Esophagus (tissue), 2 donors: ENCODE results near the gene ENPP5. TPM values are rescaled to one million over a fixed set of nuclear protein-coding genes. Genes with fewer than 3 reads are reported as not detected.

Experiments
- H3K27ac ChIP-seq, 2 donors: one replicate each; pipeline ENCODE4 v1.5.1; 2013; ENCODE audit warnings: low read depth in 2 of 2, mild to moderate bottlenecking in 2 of 2, inconsistent platforms in 1 of 2, low read length in 1 of 2, moderate library complexity in 1 of 2
- H3K27me3 ChIP-seq, 2 donors: one replicate each; pipeline ENCODE4 v1.6.1; 2013; ENCODE audit warnings: low read length in 2 of 2, control low read depth in 1 of 2, mild to moderate bottlenecking in 1 of 2; ENCODE audit not compliant: insufficient read depth in 2 of 2, control insufficient read depth in 1 of 2
- H3K36me3 ChIP-seq, 2 donors: one replicate each; pipeline ENCODE4 v1.6.1; 2013; ENCODE audit warnings: low read length in 1 of 2; ENCODE audit not compliant: control insufficient read depth in 2 of 2, insufficient read depth in 2 of 2
- H3K4me1 ChIP-seq, 2 donors: one replicate each; pipeline ENCODE4 v1.6.1; 2013; ENCODE audit warnings: low read length in 1 of 2; ENCODE audit not compliant: control insufficient read depth in 2 of 2, insufficient read depth in 2 of 2
- H3K4me3 ChIP-seq, 2 donors: one replicate each; pipeline ENCODE4 v1.5.1; 2013; ENCODE audit warnings: low read length in 2 of 2, mild to moderate bottlenecking in 2 of 2, low read depth in 1 of 2, moderate library complexity in 1 of 2
- H3K9me3 ChIP-seq, 2 donors: one replicate each; pipeline ENCODE4 v1.6.1; 2013; ENCODE audit warnings: mild to moderate bottlenecking in 2 of 2, low read depth in 1 of 2, low read length in 1 of 2, moderate library complexity in 1 of 2; ENCODE audit not compliant: control insufficient read depth in 2 of 2, insufficient read depth in 1 of 2
- WGBS, 2 donors: extraction: QIAGEN DNeasy Blood & Tissue Kit; methylation state at CpG; one replicate each; pipeline ENCODE4 v1.1.7; 2013; 5-methylcytosine and 5-hydroxymethylcytosine counted together
- polyA plus RNA-seq, 2 donors: library from polyadenylated mRNA; stranded (reverse); fragments of 200-250 nt; gene quantifications; one replicate each; pipeline ENCODE4 v1.2.3, GENCODE V29; 2013
- donor health status: healthy with polysubstance abuse.
- donor health status: Bipolar disorder and iron deficiency.

Gene ENPP5
- polyA plus RNA-seq, 2 donors, result 0.27 to 0.35 TPM

DNA sequence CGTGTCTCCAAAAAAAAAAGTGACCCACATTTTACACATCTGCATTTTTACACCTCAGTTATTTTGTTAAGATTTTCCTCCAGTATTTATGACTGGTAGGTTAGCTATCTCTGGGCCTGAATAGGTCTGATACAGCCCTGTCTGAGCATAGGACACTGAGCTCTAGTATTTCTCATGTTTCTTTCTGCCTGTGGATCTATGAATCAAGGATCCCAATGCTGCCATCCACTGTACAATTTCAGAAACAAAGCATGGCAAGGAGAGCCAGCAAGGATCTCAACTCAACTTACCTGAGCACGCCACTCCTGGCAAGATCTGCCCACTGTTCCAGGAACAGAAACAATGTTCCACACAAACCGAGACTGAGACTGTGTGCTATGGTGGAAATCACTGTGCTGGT, 36.4 kb upstream of the ENPP5 start:
- Histone ChIP-seq H3K4me3 (no peak overlapping the region), H3K36me3 (no peaks in the 10 kb centered on the region), H3K9me3 (peaks cover 0 to 3% of the 10 kb centered on the region in 2 donors), H3K4me1 (no peaks in the 10 kb centered on the region), H3K27ac (no peak overlapping the region), H3K27me3 (no peaks in the 10 kb centered on the region)
- 83 to 86% methylated on average over 3 of the region's 3 CpGs for WGBS, 2 donors

DNA sequence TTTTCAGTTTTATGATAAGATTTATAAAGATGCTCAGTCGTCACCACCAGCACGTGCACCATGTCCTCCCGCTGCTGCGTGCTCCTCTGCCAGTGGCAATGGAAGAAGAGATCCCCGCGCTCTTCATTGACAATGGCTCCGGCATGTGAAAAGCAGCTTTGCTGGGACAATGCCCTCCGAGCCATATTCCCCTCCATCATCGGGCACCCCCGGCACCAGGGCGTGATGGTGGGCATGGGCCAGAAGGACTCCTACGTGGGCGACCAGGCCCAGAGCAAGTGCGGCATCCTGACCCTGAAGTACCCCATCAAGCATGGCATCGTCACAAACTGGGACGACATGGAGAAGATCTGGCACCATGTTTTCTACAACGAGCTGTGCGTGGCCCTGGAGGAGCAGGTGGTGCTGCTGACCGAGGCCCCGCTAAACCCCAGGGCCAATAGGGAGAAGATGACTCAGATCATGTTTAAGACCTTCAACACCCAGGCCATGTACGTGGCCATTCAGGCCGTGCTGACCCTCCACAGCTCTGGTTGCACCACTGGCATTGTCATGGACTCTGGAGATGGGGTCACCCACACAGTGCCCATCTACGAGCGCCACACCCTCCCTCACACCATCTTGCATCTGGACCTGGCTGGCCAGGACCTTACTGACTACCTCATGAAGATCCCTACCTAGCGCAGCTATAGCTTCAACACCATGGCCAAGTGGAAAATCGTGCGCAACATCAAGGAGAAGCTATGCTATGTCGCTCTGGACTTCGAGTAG, 34.3 kb upstream of the ENPP5 start:
- Histone ChIP-seq H3K27me3 (no peaks in the 10 kb centered on the region), H3K9me3 (peaks cover 0 to 3% of the 10 kb centered on the region in 2 donors), H3K4me3 (no peak overlapping the region), H3K4me1 (no peaks in the 10 kb centered on the region), H3K27ac (no peak overlapping the region), H3K36me3 (no peaks in the 10 kb centered on the region)
- 95% methylated on average over 29 of the region's 29 CpGs for whole genome bisulfite sequencing, 2 donors

DNA sequence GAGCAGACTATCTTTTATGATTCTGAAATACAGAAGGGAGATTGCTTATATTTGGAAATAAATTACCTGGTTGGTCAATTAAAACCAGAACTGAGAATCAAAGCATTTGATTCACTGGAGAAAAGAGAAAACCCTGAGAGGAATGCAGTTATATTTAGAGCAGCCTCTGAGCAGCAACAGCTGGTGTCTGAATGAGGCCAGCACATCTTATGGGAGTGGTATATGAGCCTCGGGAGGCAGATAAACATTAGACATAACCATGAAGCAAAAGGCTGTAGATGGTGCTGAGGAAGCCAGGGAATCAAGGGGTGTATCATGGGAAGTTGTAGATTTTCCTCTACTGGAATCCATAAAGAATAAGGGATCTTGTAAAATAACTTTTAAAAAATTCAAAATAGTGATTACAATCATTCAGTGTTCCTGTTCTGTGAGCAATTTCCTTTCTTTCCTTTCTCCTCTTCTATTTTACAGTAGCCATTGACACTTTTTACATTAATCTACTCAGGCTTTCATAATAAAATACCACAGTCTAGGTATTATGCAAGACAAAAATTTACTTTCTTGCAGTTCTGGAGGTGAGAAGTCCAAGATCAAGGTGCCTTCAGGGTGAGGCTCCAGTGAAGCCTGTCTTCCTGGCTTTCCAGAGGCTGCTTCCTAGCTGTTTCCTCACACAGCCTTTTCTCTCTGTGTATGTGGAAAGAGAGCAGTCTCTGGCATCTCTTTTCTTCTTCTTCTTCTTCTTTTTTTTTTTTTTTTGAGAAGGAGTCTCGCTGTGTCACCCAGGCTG, 32.8 kb upstream of the ENPP5 start:
- 51 to 71% methylated on average over 2 of the region's 2 CpGs for WGBS, 2 donors
- no peaks in the 10 kb centered on the region for H3K4me1 ChIP-seq
- no peaks in the 10 kb centered on the region for H3K27me3 ChIP-seq
- H3K36me3 ChIP-seq, result no peaks in the 10 kb centered on the region
- H3K27ac ChIP-seq, result no peak overlapping the region
- no peak overlapping the region for H3K4me3 ChIP-seq
- H3K9me3 ChIP-seq, result peaks cover 0 to 3% of the 10 kb centered on the region in 2 donors

DNA sequence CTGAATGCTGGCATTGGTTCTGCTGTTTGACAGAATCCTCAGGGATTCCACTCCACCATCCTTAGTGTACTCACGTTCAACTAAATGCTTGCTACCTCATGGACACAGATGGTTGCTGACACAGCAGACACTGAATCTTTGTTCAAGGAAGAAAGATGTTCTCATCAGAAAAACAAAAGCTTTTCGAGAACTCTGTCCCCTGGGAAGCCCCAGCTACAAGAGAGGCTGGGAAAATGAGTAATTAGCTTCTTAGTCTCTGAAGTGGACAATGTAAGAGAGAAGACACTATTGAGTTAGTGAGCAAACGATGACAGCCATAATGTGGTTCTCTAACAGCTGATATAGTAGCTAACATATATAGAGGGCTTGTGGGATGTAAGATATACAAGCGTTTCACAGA, 30.9 kb upstream of the ENPP5 start:
- H3K4me3 ChIP-seq, result no peak overlapping the region
- no peaks in the 10 kb centered on the region for H3K27me3 ChIP-seq
- H3K36me3 ChIP-seq, result no peaks in the 10 kb centered on the region
- no peak overlapping the region for H3K27ac ChIP-seq
- WGBS, 2 donors, result 77 to 81% methylated on average over 4 of the region's 4 CpGs
- peaks cover 0 to 3% of the 10 kb centered on the region in 2 donors for H3K9me3 ChIP-seq
- H3K4me1 ChIP-seq, result no peaks in the 10 kb centered on the region

DNA sequence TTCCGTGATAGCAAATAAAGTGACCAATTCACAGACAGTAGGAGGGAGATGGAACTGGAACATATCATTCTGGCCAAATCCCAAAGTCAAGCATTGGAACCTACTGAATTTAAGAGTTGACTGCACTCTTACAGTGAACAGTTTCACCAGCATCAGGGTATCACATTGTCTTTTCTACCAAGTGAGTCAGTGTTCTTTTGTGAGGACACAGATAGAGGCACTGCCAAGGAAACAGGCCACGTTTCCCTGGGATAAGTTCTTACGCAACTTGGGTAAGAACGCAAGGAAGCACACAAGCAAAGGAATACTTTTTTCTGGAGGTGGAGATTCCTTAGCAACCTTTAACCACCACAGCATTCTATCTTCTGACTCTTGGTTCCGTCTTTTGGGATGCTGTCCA, 28.6 kb upstream of the ENPP5 start:
- no peaks in the 10 kb centered on the region for H3K36me3 ChIP-seq
- WGBS, 2 donors, result 79 to 85% methylated on average over 5 of the region's 5 CpGs
- H3K27me3 ChIP-seq, result no peaks in the 10 kb centered on the region
- H3K27ac ChIP-seq, result no peak overlapping the region
- H3K9me3 ChIP-seq, result no peaks in the 10 kb centered on the region
- H3K4me1 ChIP-seq, result no peaks in the 10 kb centered on the region
- no peak overlapping the region for H3K4me3 ChIP-seq

DNA sequence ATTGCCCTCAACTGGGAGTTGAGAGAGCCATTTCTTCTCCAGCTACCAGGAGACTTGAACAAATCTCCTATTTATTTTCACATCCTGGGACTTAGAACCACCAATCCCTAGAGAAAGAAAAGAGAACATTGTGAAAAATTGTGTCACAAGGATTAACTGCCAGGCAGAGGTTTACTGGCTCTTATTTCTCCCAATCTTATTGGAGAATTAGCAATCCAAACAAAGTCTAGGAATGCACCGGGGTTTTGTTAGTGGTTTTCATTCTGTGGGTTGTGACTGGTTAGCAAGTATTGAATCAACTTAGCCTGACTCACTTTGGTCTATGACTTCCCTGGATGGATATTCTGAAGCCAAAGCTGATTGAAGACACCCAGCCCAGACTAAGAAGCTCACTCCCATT, 21.2 kb upstream of the ENPP5 start:
- no peak overlapping the region for H3K4me3 ChIP-seq
- no peaks in the 10 kb centered on the region for H3K4me1 ChIP-seq
- peaks cover 0 to 2% of the 10 kb centered on the region in 2 donors for H3K27me3 ChIP-seq
- WGBS, 2 donors, result 39 to 50% methylated on average over 1 of the region's 1 CpG
- no peaks in the 10 kb centered on the region for H3K36me3 ChIP-seq
- H3K27ac ChIP-seq, result no peak overlapping the region
- no peaks in the 10 kb centered on the region for H3K9me3 ChIP-seq

DNA sequence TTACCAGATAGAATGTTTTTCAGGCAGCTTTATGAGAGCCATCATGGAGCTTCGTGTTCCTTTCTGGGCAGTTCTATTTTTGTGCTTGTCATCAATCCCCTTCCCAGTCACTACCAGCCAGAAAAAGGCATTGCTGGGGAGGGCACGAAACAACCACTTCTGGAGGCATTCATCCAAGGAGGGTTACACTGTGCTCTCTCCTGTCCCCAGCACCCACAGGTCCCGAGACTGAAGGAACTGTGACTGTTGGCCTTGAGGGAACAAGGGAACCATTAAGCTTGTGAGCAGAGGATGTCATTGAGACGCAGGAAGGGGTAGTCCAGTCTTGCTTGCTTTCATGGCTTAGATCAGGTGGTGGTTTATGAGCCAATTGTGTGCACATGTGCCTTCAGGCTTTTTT, 20.1 kb upstream of the ENPP5 start:
- Histone ChIP-seq H3K27ac (no peak overlapping the region), H3K4me3 (no peak overlapping the region), H3K27me3 (peaks cover 0 to 2% of the 10 kb centered on the region in 2 donors), H3K36me3 (no peaks in the 10 kb centered on the region), H3K4me1 (no peaks in the 10 kb centered on the region), H3K9me3 (no peaks in the 10 kb centered on the region)
- WGBS, 2 donors, result 83 to 89% methylated on average over 4 of the region's 4 CpGs

DNA sequence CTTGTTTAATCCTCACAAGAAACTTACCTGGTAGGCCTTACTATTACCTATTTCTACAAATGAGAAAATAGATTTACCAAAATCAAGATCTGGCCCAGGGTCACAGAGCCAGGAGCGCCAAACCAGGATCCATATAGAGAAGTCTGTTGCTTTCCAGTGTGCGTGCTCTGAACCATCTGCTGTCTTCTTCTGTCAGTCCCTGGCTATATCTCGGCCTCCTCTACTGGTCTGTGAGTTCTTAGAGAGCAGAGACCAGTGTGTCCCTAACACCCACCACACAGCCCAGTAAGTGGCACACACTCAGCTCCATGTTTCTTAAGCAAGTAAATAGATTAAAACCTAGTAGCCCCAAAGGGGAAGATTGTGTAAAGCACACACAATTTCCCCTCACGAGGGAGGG, 18.9 kb upstream of the ENPP5 start:
- H3K9me3 ChIP-seq, result no peaks in the 10 kb centered on the region
- no peak overlapping the region for H3K27ac ChIP-seq
- 94% methylated on average over 4 of the region's 4 CpGs for WGBS, 2 donors
- H3K4me1 ChIP-seq, result no peaks in the 10 kb centered on the region
- H3K27me3 ChIP-seq, result peaks cover 0 to 2% of the 10 kb centered on the region in 2 donors
- no peak overlapping the region for H3K4me3 ChIP-seq
- no peaks in the 10 kb centered on the region for H3K36me3 ChIP-seq

DNA sequence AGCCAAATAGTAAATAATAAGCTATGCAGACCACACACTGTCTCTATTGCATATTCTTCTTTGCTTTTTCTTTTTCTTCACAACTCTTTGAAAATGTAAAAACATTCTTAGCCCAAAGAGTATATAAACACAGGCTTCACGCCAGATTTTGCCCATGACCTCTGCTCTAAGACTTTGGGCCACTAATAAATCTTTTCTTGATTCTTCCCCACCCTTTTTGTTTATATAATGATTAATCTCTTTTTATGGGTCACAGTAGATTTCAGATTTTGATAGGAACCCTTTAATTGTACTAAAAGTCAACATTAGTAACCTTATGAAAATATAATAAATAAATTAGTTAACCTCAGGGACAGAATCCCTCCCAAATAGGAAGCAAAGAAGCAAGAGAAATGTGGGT, 15.8 kb upstream of the ENPP5 start:
- WGBS, 2 donors, result 62 to 74% methylated on average over 1 of the region's 1 CpG
- Histone ChIP-seq H3K27me3 (peaks cover 0 to 2% of the 10 kb centered on the region in 2 donors), H3K27ac (no peak overlapping the region), H3K4me1 (no peaks in the 10 kb centered on the region), H3K36me3 (no peaks in the 10 kb centered on the region), H3K9me3 (no peaks in the 10 kb centered on the region), H3K4me3 (no peak overlapping the region)
